ENCODE measurements around the gene MORF4L2.

The MORF4L2 gene

GRCh38 chrX:103686199-103687072 lies at the start of gene MORF4L2:
Gene MORF4L2 (minus strand): TSS chrX:103686699. CDS start chrX:103677027, 9,672 bp downstream.
- ATAC-seq: peak; percentile 90
- TF ChIP-seq TOX (CRISPR knock-in tag; IDR thresholded peaks at IDR 0.05; ENCODE audit: borderline replicate concordance) (0 out of 2 replicates have a peak, but pooled peaks have one; percentile 1), ISL1 (CRISPR knock-in tag; IDR thresholded peaks at IDR 0.05) (no peak)

- TF ChIP-seq RARB (CRISPR knock-in tag; IDR thresholded peaks at IDR 0.05): no peak
- no peak for ATAC-seq
These were observed 47.7 kb upstream of the MORF4L2 start for GRCh38 chrX:103734125-103734760.

- no peak for TF ChIP-seq ZNF8 (CRISPR knock-in tag; IDR thresholded peaks at IDR 0.05)
- no peak for TF ChIP-seq CREB5 (CRISPR knock-in tag; IDR thresholded peaks at IDR 0.05; ENCODE audit: low read depth)
- TF ChIP-seq SNAI2 (CRISPR knock-in tag; IDR thresholded peaks at IDR 0.05): no peak
- no peak for TF ChIP-seq TSHZ2 (CRISPR knock-in tag; IDR thresholded peaks at IDR 0.05)
- no peak for TF ChIP-seq GLIS3 (CRISPR knock-in tag; IDR thresholded peaks at IDR 0.05)
- TF ChIP-seq ZNF70 (CRISPR knock-in tag; IDR thresholded peaks at IDR 0.05): no peak
- TF ChIP-seq TCF4 (CRISPR knock-in tag; IDR thresholded peaks at IDR 0.05; ENCODE audit: borderline replicate concordance): no peak
- TF ChIP-seq RARB (CRISPR knock-in tag; IDR thresholded peaks at IDR 0.05): no peak
- TF ChIP-seq CSRNP3 (CRISPR knock-in tag; IDR thresholded peaks at IDR 0.05): no peak
- TF ChIP-seq ZFP30 (CRISPR knock-in tag; IDR thresholded peaks at IDR 0.05): no peak
- TF ChIP-seq BACH2 (CRISPR knock-in tag; IDR thresholded peaks at IDR 0.05; ENCODE audit: borderline replicate concordance): no peak
- no peak for TF ChIP-seq TOX (CRISPR knock-in tag; IDR thresholded peaks at IDR 0.05; ENCODE audit: borderline replicate concordance)
- TF ChIP-seq, protein P1, sequence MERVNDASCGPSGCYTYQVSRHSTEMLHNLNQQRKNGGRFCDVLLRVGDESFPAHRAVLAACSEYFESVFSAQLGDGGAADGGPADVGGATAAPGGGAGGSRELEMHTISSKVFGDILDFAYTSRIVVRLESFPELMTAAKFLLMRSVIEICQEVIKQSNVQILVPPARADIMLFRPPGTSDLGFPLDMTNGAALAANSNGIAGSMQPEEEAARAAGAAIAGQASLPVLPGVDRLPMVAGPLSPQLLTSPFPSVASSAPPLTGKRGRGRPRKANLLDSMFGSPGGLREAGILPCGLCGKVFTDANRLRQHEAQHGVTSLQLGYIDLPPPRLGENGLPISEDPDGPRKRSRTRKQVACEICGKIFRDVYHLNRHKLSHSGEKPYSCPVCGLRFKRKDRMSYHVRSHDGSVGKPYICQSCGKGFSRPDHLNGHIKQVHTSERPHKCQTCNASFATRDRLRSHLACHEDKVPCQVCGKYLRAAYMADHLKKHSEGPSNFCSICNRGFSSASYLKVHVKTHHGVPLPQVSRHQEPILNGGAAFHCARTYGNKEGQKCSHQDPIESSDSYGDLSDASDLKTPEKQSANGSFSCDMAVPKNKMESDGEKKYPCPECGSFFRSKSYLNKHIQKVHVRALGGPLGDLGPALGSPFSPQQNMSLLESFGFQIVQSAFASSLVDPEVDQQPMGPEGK (CRISPR knock-in tag; IDR thresholded peaks at IDR 0.05; ENCODE audit: borderline replicate concordance): no peak
- TF ChIP-seq ISL1 (CRISPR knock-in tag; IDR thresholded peaks at IDR 0.05): no peak
- TF ChIP-seq ZNF565 (CRISPR knock-in tag; conservative IDR thresholded peaks at IDR 0.05; ENCODE audit: low read depth): no peak
- no peak for TF ChIP-seq PPARA (CRISPR knock-in tag; IDR thresholded peaks at IDR 0.05; ENCODE audit: borderline replicate concordance)
- no peak for TF ChIP-seq ZFP3 (CRISPR knock-in tag; IDR thresholded peaks at IDR 0.05)
- TF ChIP-seq, protein P2, sequence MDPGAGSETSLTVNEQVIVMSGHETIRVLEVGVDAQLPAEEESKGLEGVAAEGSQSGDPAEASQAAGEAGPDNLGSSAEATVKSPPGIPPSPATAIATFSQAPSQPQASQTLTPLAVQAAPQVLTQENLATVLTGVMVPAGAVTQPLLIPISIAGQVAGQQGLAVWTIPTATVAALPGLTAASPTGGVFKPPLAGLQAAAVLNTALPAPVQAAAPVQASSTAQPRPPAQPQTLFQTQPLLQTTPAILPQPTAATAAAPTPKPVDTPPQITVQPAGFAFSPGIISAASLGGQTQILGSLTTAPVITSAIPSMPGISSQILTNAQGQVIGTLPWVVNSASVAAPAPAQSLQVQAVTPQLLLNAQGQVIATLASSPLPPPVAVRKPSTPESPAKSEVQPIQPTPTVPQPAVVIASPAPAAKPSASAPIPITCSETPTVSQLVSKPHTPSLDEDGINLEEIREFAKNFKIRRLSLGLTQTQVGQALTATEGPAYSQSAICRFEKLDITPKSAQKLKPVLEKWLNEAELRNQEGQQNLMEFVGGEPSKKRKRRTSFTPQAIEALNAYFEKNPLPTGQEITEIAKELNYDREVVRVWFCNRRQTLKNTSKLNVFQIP (CRISPR knock-in tag; IDR thresholded peaks at IDR 0.05; ENCODE audit: borderline replicate concordance, low read depth): no peak
- TF ChIP-seq ESRRG (CRISPR knock-in tag; IDR thresholded peaks at IDR 0.05): no peak
- no peak for TF ChIP-seq CSDC2 (CRISPR knock-in tag; IDR thresholded peaks at IDR 0.05)
- no peak for ATAC-seq
These were observed 46.5 kb upstream of the MORF4L2 start for GRCh38 chrX:103733017-103733416.

Measured in SK-N-SH treated with all-trans-retinoic acid at 6 μM for 48 hours (cell line).